ENCODE data around the gene CELF1. TPM values are rescaled to one million over a fixed set of nuclear protein-coding genes. Genes with fewer than 3 reads are reported as not detected.

The CELF1 gene
- total RNA-seq, 2 experiments from 2014 or later = 120 to 122 TPM

GRCh38 chr11:47587723-47588326 is 34.9 kb upstream of the CELF1 start:
- Mint-ChIP-seq H3K27me3 (peaks cover 8% of the 10 kb centered on the region), H3K36me3 (ENCODE audit: low read depth) (peaks cover 12% of the 10 kb centered on the region), H3K27ac (no peak overlapping the region), H3K4me3 (no peak overlapping the region), H3K4me1 (ENCODE audit: low read depth) (peaks cover 5% of the 10 kb centered on the region), H3K9me3 (no peaks in the 10 kb centered on the region)
- CTCF ChIA-PET = no interaction called here
- no peak for TF ChIP-seq CTCF (IDR thresholded peaks at IDR 0.05)
- intact Hi-C loops (cut with micrococcal nuclease) = no loop called here
- POLR2A ChIA-PET = no interaction called here
- DNase-seq (no peak), ATAC-seq (no peak)

- no peak for TF ChIP-seq CTCF (IDR thresholded peaks at IDR 0.05)
- H3K4me3 Mint-ChIP-seq = no peak overlapping the region
- POLR2A ChIA-PET = no interaction called here
- H3K9me3 Mint-ChIP-seq = no peaks in the 10 kb centered on the region
- no peak overlapping the region for H3K27ac Mint-ChIP-seq
- peaks cover 2% of the 10 kb centered on the region for H3K27me3 Mint-ChIP-seq
- DNase-seq (no peak), ATAC-seq (no peak)
- CTCF ChIA-PET = no interaction called here
- peaks cover 16% of the 10 kb centered on the region for H3K36me3 Mint-ChIP-seq (ENCODE audit: low read depth)
- H3K4me1 Mint-ChIP-seq (ENCODE audit: low read depth) = peaks cover 7% of the 10 kb centered on the region
- intact Hi-C loops (cut with micrococcal nuclease) = no loop called here
These were observed 34.2 kb upstream of the CELF1 start for GRCh38 chr11:47587039-47587716.

- DNase-seq (no peak), ATAC-seq (no peak)
- ChIA-PET CTCF (no interaction called here), POLR2A (interaction anchor here (0.9 to 1.2 kb wide), 3 partner anchors 19 to 182 kb away, joined by 3 read pairs; no protein-coding TSS in a partner anchor)
- peaks cover 22% of the 10 kb centered on the region for H3K36me3 Mint-ChIP-seq (ENCODE audit: low read depth)
- intact Hi-C loops (cut with micrococcal nuclease) = no loop called here
- H3K27me3 Mint-ChIP-seq = no peaks in the 10 kb centered on the region
- H3K27ac Mint-ChIP-seq = no peak within 1 kb of the TSS
- H3K4me1 Mint-ChIP-seq (ENCODE audit: low read depth) = peaks cover 4% of the 10 kb centered on the region
- H3K4me3 Mint-ChIP-seq = no peak within 1 kb of the TSS
- TF ChIP-seq CTCF (IDR thresholded peaks at IDR 0.05) = no peak
- H3K9me3 Mint-ChIP-seq = no peaks in the 10 kb centered on the region
These were observed 33.3 kb upstream of the CELF1 start, which contains the start of gene FAM180B for GRCh38 chr11:47586098-47586855. Gene FAM180B, plus strand, starts transcription at chr11:47586678. Its CDS starts 91 bp downstream, at chr11:47586769.

GRCh38 chr11:47583844-47584243 is 30.9 kb upstream of the CELF1 start:
- Mint-ChIP-seq H3K4me3 (no peak overlapping the region), H3K9me3 (no peaks in the 10 kb centered on the region), H3K27ac (no peak overlapping the region), H3K36me3 (ENCODE audit: low read depth) (peaks cover 33% of the 10 kb centered on the region), H3K4me1 (ENCODE audit: low read depth) (peaks cover 19% of the 10 kb centered on the region), H3K27me3 (no peaks in the 10 kb centered on the region)
- intact Hi-C loops (cut with micrococcal nuclease) = no loop called here
- DNase-seq = no peak
- ChIA-PET POLR2A (interaction anchor here (1.4 kb wide), 1 partner anchor 10 kb away, joined by 3 read pairs; no protein-coding TSS in a partner anchor), CTCF (interaction anchor here (1.0 kb wide), 2 partner anchors 85 to 96 kb away, joined by 3 read pairs; no protein-coding TSS in a partner anchor)
- no peak for ATAC-seq
- no peak for TF ChIP-seq CTCF (IDR thresholded peaks at IDR 0.05)
